ENCODE results near the gene ANO10.

The ANO10 gene

DNA sequence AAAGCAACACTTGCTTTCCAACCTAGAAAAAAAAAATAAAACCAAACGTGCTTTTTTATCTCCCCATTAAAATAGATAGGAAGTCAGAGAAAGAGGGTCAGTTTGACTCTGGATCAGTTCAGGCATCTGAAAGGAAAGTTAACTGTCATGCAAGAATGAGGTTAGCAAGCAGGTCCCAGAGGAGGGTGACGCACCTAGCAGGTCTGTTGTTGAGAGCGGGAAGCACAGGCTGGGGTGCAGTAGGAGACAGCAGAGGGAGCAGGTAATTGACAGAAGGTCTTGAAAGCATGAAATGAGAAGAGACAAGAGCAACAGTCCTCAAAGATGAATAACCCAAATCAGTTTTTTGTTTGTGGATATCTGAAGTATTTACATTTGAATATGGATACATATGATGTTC is 82.5 kb downstream of the ANO10 start:
- H3K79me2 ChIP-seq (ENCODE audit: insufficient read depth, low read length), result no peaks in the 10 kb centered on the region
- H3K9me3 ChIP-seq (ENCODE audit: insufficient read depth, low read length, severe bottlenecking), result no peaks in the 10 kb centered on the region
- DNase-seq, result no peak
- H3K27ac ChIP-seq (ENCODE audit: low read length), result no peak overlapping the region
- no peaks in the 10 kb centered on the region for H3K27me3 ChIP-seq (ENCODE audit: insufficient read depth, low read length, poor library complexity)
- TF ChIP-seq, protein P1, sequence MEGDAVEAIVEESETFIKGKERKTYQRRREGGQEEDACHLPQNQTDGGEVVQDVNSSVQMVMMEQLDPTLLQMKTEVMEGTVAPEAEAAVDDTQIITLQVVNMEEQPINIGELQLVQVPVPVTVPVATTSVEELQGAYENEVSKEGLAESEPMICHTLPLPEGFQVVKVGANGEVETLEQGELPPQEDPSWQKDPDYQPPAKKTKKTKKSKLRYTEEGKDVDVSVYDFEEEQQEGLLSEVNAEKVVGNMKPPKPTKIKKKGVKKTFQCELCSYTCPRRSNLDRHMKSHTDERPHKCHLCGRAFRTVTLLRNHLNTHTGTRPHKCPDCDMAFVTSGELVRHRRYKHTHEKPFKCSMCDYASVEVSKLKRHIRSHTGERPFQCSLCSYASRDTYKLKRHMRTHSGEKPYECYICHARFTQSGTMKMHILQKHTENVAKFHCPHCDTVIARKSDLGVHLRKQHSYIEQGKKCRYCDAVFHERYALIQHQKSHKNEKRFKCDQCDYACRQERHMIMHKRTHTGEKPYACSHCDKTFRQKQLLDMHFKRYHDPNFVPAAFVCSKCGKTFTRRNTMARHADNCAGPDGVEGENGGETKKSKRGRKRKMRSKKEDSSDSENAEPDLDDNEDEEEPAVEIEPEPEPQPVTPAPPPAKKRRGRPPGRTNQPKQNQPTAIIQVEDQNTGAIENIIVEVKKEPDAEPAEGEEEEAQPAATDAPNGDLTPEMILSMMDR (IDR thresholded peaks at IDR 0.05; ENCODE audit: borderline replicate concordance, extremely low read depth, low read length, poor library complexity, severe bottlenecking), result no peak
- TF ChIP-seq EZH2 (IDR thresholded peaks at IDR 0.05; ENCODE audit: borderline replicate concordance, low read depth, low read length, severe bottlenecking), result no peak
- no peak for ATAC-seq (ENCODE audit: insufficient read depth, low read depth)
- no peaks in the 10 kb centered on the region for H4K20me1 ChIP-seq (ENCODE audit: insufficient read depth, low read length)
- no peak overlapping the region for H3K4me2 ChIP-seq (ENCODE audit: insufficient read depth, low read length)
- no peaks in the 10 kb centered on the region for H3K4me1 ChIP-seq (ENCODE audit: insufficient read depth, low read length)
- H2AFZ ChIP-seq (ENCODE audit: low read depth, low read length), result no peak overlapping the region
- no peak overlapping the region for H3K9ac ChIP-seq (ENCODE audit: low read depth, low read length)
- no peak overlapping the region for H3K4me3 ChIP-seq (ENCODE audit: low read depth in 1 of 2, low read length in 2 of 2)
- H3K36me3 ChIP-seq (ENCODE audit: insufficient read depth, low read length), result no peaks in the 10 kb centered on the region

DNA sequence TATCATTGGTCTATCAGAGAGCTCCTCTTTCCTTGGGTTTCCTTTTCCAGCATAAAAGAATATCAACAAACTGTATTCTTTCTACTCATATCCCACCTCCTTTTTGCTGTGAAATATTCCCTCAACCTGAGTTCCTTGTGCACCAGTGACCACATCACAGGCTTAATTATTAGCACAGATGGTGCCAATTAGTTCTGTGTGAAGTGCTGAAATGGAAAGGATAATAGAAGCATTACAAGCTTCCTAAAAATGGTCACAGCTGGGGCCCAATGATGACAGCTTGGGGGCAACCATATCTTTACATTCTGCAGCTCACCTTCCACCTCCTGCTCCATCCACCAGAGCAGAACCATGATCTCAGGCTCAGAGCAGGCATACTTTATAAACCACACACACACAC is 84.6 kb downstream of the ANO10 start:
- no peak for ATAC-seq (ENCODE audit: insufficient read depth, low read depth)
- no peak overlapping the region for H3K9ac ChIP-seq (ENCODE audit: low read depth, low read length)

DNA sequence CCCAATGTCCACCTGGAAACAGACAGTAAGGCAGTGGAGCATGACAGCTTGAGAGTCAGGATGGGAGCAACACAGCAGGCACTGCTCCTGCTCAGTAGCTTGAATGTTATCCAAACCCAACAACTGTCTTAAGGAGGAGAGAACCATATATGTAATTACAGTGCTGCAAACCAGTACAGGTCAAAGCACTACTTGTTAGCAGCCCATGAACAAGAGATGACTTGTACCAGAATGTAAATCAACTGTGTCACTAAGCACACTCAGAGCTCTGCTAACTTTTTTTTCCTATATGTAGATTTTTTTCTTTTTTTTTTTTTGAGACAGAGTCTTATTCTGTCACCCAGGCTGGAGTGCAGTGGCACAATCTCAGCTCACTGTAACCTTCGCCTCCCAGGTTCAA is 87.1 kb downstream of the ANO10 start:
- Histone ChIP-seq H3K27ac (ENCODE audit: low read length) (no peak overlapping the region), H2AFZ (ENCODE audit: low read depth, low read length) (no peak overlapping the region), H3K27me3 (ENCODE audit: insufficient read depth, low read length, poor library complexity) (no peaks in the 10 kb centered on the region), H3K4me2 (ENCODE audit: insufficient read depth, low read length) (no peak overlapping the region), H3K9me3 (ENCODE audit: insufficient read depth, low read length, severe bottlenecking) (no peaks in the 10 kb centered on the region), H3K79me2 (ENCODE audit: insufficient read depth, low read length) (no peaks in the 10 kb centered on the region), H4K20me1 (ENCODE audit: insufficient read depth, low read length) (no peaks in the 10 kb centered on the region), H3K4me3 (ENCODE audit: low read depth in 1 of 2, low read length in 2 of 2) (no peak overlapping the region), H3K36me3 (ENCODE audit: insufficient read depth, low read length) (no peaks in the 10 kb centered on the region), H3K4me1 (ENCODE audit: insufficient read depth, low read length) (no peaks in the 10 kb centered on the region), H3K9ac (ENCODE audit: low read depth, low read length) (no peak overlapping the region)
- TF ChIP-seq EZH2 (IDR thresholded peaks at IDR 0.05; ENCODE audit: borderline replicate concordance, low read depth, low read length, severe bottlenecking), result no peak
- TF ChIP-seq, protein P1 (IDR thresholded peaks at IDR 0.05; ENCODE audit: borderline replicate concordance, extremely low read depth, low read length, poor library complexity, severe bottlenecking), result no peak
- no peak for DNase-seq
- ATAC-seq (ENCODE audit: insufficient read depth, low read depth), result no peak

More for the DNA sequence above, 84.6 kb downstream of the ANO10 start:
- Histone ChIP-seq H3K4me1 (ENCODE audit: insufficient read depth, low read length) (no peaks in the 10 kb centered on the region), H3K36me3 (ENCODE audit: insufficient read depth, low read length) (no peaks in the 10 kb centered on the region), H2AFZ (ENCODE audit: low read depth, low read length) (no peak overlapping the region), H3K79me2 (ENCODE audit: insufficient read depth, low read length) (no peaks in the 10 kb centered on the region), H3K4me2 (ENCODE audit: insufficient read depth, low read length) (no peak overlapping the region), H3K4me3 (ENCODE audit: low read depth in 1 of 2, low read length in 2 of 2) (no peak overlapping the region), H3K9me3 (ENCODE audit: insufficient read depth, low read length, severe bottlenecking) (no peaks in the 10 kb centered on the region), H3K27ac (ENCODE audit: low read length) (no peak overlapping the region), H3K27me3 (ENCODE audit: insufficient read depth, low read length, poor library complexity) (no peaks in the 10 kb centered on the region), H4K20me1 (ENCODE audit: insufficient read depth, low read length) (no peaks in the 10 kb centered on the region)
- DNase-seq, result no peak
- TF ChIP-seq EZH2 (IDR thresholded peaks at IDR 0.05; ENCODE audit: borderline replicate concordance, low read depth, low read length, severe bottlenecking), result no peak
- TF ChIP-seq, protein P1 (IDR thresholded peaks at IDR 0.05; ENCODE audit: borderline replicate concordance, extremely low read depth, low read length, poor library complexity, severe bottlenecking), result no peak

DNA sequence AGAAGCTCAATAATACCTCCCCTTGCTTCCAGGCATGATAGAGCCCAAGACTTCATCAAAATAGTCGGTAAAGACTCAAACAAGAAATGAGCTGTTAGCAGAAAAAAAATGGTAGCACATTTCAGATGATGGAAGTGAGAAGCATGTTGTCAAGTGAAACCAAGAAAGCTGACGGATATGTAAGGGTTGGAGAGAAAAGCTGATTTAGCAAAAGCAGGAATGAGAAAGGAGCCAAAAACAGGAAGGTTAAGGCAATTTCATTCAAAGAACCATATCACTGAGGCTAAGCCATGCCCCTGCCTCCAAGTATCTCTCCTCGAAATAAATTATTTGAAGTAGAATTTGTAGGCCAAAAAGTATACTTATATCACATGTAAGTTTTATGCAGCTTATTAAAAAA is 88.8 kb downstream of the ANO10 start:
- no peaks in the 10 kb centered on the region for H3K9me3 ChIP-seq (ENCODE audit: insufficient read depth, low read length, severe bottlenecking)
- DNase-seq (no peak), ATAC-seq (ENCODE audit: insufficient read depth, low read depth) (no peak)
- no peaks in the 10 kb centered on the region for H3K36me3 ChIP-seq (ENCODE audit: insufficient read depth, low read length)
- no peak overlapping the region for H3K4me3 ChIP-seq (ENCODE audit: low read depth in 1 of 2, low read length in 2 of 2)
- H3K4me2 ChIP-seq (ENCODE audit: insufficient read depth, low read length), result no peak overlapping the region
- H4K20me1 ChIP-seq (ENCODE audit: insufficient read depth, low read length), result no peaks in the 10 kb centered on the region
- H3K4me1 ChIP-seq (ENCODE audit: insufficient read depth, low read length), result no peaks in the 10 kb centered on the region
- TF ChIP-seq, protein P1 (IDR thresholded peaks at IDR 0.05; ENCODE audit: borderline replicate concordance, extremely low read depth, low read length, poor library complexity, severe bottlenecking), result no peak
- TF ChIP-seq EZH2 (IDR thresholded peaks at IDR 0.05; ENCODE audit: borderline replicate concordance, low read depth, low read length, severe bottlenecking), result no peak
- no peak overlapping the region for H2AFZ ChIP-seq (ENCODE audit: low read depth, low read length)
- H3K27me3 ChIP-seq (ENCODE audit: insufficient read depth, low read length, poor library complexity), result no peaks in the 10 kb centered on the region
- no peak overlapping the region for H3K27ac ChIP-seq (ENCODE audit: low read length)
- H3K9ac ChIP-seq (ENCODE audit: low read depth, low read length), result no peak overlapping the region
- no peaks in the 10 kb centered on the region for H3K79me2 ChIP-seq (ENCODE audit: insufficient read depth, low read length)

All from DND-41 (cell line).